DMS 273 treated with DMSO at 0.1 percent for 48 hours (cell line): Measurements from ENCODE around the gene PKD2.
"Not testable (repeated sequence)": the region's sequence is repeated elsewhere in the genome, so short reads cannot be mapped to it uniquely, and the experiment has no call there.

Source experiments
- DNase-seq: peaks from one replicate; lab custom pipeline; 2025; lab: John Stamatoyannopoulos, UW

Gene PKD2

DNA sequence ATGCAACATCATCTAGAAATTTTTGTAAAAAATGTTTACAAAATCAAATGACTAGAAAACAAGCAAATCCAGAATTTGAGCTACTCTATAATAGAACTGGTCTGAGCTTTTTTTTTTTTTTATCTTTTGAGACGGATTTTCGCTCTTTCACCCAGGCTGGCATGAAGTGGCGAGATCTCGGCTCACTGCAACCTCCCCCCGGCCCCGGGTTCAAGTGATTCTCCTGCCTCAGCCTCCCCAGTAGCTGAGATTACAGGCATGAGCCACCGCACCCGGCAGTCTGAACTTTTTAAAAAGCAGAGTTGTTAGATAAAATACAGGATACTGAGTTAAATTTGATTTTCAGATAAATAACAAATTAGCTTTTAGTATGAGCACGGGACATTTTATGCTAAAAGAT is 20.9 kb upstream of the PKD2 start:
- no peak for DNase-seq

DNA sequence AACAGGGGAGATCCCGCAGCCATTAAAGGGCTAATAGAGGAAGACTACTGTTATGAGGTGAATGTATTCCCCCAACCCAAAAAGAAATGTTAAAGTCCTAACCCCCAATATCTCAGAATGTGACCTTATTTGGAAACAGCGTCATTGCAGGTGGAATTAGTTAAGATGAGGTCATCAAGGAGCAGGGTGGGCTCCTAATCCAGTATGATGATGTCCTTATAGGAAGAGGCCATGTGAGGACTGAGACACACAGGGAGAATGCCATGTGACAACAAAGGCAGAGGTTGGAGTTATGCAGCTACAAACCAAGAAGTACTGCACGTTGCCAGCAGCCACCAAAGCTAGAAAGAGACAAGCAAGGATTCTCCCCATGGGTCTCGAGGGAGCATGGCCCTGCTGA is 17.7 kb upstream of the PKD2 start:
- DNase-seq = no peak

DNA sequence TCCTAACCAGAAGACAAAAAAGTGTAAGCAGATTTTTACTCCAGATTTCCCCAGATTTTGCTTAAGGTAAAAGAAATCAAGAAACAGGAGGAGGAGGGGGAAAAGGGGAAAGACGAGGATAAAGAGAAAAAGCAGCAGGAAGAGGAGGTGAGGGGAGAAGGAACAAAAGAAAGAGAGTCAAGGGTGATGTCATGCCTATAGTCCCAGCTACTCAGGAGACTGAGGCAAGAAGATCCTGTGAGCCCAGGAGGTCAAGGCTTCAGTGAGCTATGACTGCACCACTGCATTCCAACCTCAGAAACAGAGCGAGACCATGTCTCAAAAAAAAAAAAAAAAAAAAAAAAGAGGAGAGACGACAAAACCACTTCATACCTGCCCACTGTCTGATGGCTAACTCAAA is 12.0 kb upstream of the PKD2 start:
- DNase-seq = no peak

DNA sequence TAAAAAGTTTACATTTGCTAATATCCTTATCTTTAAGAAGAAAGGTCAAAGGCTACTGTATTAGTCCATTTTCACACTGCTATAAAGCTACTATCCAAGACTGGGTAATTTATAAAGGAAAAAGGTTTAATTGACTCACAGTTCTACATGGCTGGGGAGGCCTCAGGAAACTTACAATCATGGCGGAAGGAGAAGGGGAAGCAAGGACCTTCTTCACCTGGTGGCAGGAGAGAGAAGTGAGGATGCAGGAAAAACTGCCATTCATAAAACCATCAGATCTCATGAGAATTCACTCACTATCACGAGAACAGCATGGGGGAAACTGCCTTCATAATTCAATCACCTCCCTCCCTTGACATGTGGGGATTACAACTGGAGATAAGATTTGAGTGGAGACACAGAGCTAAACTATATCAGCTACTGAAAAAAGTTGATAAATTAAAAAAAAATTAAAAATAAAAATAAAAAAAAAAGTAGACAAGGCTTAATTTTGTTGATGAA is 8.2 kb upstream of the PKD2 start:
- not testable (repeated sequence) for DNase-seq

DNA sequence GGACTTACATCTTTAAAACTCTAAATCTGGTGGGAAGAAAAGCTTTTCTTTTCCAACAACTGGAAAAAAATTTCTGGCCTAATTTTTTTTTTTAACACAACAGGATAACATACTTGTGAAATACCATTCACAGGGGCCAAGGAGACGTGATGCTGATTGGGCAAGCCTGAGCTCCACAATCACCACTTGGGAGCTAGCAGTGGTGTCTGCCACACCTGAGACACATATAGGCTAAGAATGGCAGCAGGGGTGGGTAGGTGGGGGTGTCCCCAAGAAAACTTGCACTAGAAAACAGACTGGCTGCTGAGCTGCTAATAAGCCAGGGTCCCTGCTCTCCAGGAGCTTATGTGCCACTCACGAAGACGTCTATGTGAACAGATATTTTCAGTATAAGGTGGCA is 5.6 kb upstream of the PKD2 start:
- no peak for DNase-seq

DNA sequence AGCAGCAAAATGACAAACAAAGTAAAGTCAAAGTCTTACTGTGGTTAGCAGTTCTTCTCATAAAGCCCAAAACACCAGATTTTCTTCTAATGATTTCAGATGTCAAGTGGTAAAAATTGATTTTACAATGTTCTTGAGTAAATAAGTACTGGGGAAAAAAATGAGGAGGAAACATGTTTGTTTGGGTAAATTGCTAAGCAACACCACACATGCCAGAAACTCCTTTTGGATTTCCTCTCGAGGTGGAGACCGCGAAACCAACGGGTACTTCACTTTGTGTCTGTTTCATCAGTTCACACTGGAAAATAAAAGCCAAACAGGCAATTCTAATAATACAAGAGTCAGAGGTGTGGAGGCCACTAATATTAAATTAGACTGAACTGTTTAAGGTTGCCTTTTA is 4.6 kb upstream of the PKD2 start:
- DNase-seq = no peak

DNA sequence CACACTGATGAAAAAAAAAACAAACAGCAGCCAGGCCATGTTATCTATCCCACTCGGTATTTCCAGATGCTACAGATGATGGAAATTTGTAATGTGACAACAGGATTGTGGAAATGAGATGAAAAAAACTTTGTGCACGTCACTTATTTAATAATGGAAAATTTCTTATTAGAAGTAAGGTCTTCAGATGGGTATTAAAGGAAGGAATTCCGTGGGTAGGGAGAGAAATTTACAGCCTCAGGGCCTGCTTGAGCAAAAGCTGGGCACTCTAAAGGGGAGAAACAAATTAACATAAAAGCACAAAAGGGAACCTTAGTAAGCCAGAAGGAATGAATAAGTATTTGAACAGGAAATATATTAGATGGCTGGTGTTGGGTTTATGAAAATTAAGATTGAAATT is 4.2 kb upstream of the PKD2 start:
- no peak for DNase-seq

DNA sequence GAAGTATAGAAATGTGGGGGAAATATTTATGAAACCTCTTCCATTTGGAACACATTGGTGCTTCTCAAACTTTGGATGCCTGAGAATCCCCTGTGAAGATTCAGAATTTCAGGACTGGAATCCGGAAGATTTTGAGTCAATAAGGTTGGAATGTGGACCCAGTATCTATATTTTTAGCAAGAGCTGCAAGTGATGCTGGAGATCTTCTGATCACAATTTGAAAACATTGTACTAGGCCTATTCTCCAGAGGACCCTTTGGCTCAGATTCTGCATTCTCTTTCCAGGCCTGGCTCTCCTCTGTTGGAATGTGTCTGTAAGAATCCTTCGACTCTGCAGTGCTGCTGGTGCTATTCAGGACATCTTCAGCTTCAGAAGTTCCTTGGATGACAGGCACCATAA is 2.4 kb upstream of the PKD2 start:
- DNase-seq = no peak

DNA sequence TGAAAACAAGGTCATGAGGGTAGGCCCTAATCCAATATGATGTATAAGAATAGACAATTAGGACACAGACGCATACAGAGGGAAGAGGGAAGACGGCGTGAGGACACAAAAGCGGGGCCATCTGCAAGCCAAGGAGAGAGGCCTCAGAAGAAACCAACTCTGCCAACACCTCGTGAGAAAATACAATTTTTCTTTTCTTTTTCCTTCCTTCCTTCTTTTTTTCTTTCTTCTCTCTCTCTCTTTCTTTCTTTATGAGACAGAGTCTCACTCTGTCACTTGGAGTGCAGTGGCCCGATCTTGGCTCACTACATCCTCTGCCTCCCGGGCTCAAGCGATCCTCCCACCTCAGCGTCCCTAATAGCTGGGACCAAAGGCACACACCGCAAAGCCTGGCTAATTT is 1.5 kb upstream of the PKD2 start:
- no peak for DNase-seq

DNA sequence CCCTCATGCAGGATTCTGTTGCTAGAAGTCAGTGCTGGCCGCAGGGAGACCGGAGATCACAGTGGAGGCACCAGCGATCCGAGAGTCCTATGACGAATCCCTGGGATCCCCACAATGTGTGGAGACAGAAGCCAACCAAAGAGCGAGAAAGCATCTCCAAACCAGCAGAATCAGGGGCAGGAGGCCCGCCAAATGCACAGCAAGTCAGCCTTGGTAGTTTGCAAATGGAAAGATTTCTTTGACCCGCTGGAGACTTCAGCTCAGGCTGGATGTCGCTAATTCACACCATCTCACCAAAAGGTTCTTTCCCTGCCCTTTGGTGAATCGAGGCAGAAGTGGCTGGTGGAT is 505 bp upstream of the PKD2 start:
- DNase-seq = no peak

DNA sequence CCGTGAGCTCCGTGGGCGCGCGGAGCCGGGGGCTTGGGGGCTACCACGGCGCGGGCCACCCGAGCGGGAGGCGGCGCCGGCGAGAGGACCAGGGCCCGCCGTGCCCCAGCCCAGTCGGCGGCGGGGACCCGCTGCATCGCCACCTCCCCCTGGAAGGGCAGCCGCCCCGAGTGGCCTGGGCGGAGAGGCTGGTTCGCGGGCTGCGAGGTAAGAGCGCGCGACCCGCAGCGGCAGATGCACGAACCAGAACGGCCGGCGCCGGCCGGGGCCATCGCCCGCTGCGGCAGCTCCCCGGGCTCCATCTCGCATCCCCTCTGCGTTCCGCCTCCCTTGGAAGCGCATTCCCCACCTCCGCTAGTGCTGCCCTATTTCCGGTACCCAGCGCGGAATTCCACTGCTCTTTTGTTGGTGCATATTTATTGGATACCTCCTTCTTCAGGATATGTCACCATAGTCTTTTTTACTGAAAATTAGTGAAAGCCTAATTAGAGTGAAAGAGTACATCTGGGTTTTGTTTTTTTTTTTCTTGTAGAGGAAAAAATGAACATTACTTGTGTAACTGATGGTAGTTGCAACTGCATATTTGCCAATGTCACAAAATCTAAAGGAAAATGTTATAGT is 797 bp downstream of the PKD2 start:
- DNase-seq = no peak

DNA sequence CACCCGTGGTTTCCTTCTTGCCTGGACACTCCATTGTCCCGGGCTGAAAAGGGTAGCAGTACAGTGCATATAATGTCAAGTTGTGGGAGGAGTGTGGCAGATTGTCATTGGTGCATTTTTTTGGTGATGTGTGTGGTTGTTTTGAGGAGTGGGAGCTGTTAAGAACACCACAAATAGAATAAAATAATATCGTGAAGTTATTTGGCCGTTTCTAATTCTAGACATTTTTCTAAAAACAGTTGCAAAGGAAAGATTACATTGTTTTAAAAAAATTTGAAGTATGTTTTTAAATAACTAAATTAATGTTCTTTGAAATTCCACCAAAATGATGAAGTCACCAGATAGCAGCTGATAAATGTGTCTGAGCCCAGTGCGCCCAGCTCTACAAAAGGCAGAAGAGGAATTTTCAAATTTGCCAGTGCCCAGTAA is 1.3 kb downstream of the PKD2 start:
- no peak for DNase-seq

DNA sequence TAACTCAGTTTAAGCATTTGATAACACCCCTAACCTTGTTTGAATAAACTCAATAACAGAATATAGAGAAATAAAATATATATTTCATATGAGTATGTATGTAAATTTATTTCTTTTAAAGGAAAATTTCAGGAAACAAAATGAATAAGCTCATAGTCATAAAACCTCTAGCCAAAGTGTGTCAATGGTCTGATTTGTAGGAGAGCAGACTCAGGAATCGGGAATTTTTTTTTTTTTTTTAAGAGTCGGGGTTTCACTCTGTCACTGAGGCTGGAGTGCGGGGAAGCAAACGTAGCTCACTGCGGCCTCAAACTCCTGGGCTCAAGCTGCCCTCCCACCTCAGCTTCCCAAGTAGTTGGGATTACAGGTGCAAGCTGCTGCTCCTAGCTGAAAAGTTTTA is 2.4 kb downstream of the PKD2 start:
- DNase-seq = no peak

DNA sequence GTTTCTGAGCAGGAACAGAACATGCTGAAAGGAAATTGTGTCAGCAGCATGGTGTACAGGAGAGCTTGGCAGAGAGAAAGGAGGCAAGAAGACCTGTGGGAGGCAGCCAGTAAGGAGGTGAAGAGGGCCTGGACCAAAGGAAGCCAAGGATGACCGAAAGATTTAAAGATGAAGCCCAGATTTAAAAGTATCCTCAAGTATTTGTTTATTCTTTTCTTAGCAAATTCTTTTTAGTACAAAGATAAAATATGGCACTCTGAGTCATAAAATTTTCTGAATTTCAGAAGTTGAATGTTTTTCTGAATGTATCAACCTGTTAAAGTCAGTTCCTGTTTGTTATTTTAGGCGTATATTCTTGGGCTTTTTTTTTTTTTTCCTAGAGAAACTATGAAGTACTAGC is 3.5 kb downstream of the PKD2 start:
- no peak for DNase-seq

DNA sequence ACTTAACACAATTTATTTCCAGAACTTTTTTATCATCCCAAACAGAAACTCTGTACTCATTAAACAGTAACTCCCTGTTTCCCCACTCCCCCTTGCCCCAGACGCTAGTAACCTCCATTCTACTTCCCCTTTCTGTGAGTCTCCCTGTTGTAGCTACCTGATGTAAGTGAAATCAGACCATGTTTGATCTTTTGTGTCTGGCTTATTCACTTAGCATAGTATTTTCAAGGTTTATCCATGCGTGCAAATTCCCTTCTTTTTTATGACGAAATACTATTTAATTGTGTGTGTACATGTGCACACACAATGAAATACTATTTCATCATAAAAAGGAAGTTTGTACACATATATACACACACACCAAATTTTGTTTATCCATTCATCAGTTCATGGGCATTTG is 5.2 kb downstream of the PKD2 start:
- DNase-seq = no peak

DNA sequence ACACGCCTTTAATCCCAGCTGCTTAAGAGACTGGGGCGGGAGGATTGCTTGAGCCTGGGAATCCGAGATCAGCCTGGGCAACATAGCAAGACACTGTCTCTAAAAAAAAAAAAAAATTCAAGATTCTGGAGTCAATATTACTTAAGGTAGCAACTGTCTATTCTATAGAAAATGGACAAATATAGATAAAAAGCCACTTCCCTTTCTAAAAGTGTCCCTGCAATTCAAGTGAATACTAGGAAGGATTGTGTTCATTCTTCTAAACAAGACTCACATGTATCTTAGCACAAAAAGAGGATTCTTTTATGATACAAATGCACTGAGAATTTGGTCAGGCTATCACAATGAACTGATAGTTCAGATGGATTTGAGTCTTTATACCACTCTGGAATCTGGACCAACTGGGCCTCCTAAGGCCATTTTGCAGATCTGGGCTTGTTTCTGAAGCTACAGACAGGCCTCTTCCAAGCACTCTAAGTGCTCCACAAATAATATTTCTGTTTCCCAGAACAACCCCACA is 7.0 kb downstream of the PKD2 start:
- DNase-seq = no peak

DNA sequence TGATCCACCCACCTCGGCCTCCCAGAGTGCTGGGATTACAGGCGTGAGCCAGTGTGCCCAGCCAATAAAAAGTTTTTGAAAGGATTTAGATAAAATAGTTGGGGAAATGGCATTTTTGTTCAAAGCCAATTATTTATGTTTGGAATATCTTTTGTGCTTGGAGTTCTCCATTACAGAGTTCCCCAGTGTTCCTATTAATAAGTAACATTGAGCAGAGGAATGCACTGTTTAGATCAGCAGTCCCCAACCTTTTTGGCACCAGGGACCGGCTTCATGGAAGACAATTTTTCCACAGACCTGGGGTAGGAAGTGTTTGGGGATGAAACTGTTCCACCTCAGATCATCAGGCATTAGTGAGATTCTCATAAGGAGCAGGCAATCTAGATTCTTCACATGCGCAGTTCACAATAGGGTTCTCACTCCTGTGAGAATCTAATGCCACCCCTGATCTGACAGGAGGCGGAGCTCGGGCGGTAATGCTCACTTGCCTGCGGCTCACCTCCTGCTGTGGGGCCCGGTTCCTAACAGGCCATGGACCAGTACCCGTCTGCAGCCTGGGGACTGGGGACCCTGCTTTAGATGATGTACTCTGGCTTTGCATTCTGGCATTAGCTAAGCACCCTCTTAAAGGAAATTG is 8.3 kb downstream of the PKD2 start:
- no peak for DNase-seq

DNA sequence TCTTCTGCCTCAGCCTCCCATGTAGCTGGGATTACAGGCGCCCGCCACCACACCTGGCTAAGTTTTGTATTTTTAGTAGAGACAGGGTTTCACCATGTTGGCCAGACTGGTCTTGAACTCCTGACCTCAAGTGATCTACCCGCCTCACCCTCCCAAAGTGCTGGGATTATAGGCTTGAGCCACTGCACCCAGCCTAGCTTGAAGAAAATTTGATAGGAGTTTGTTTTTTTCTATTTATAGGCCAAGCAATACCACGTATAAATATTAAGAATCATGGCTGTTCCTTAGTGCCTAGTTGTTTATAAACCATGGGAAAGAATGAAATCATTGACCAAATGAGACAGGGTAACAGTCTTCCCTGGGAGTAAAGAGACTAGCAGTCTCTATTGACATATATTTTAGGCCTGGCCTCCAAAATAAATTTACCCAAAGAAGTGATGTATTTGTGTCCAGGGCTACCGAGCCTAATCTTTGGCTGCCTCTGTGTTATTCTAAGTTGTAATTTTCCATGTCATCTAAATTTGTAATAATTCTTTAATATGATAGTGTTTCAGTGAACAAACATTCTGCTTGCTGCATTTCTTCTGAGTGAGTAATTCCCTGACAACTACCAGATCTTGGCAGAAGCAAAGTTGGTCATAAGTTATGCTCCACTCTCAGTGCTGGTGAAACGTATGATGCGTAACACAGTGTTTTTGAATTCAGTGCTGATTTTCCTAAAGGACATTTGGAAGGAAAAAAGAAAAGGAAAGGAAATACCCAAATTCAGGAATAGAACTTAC is 10.3 kb downstream of the PKD2 start:
- no peak for DNase-seq

DNA sequence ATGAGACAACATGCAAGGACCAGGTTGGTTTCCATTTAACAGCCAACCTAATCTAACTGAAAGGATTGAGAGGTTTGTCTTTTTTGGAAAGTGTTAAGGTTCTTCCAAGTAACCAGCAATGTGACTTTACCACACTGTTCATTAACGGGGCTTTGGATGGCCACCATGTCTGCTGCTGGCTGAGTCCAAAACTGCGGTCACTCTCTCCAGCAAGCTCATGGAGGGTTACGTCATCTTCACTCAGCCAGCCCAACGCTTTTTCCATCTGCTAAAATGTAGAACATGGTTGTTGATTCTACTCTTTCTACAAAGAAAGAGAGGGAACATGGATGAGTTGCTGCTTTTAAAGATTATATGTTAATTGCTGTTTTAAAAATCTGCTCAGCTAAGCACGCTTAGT is 11.0 kb downstream of the PKD2 start:
- no peak for DNase-seq

DNA sequence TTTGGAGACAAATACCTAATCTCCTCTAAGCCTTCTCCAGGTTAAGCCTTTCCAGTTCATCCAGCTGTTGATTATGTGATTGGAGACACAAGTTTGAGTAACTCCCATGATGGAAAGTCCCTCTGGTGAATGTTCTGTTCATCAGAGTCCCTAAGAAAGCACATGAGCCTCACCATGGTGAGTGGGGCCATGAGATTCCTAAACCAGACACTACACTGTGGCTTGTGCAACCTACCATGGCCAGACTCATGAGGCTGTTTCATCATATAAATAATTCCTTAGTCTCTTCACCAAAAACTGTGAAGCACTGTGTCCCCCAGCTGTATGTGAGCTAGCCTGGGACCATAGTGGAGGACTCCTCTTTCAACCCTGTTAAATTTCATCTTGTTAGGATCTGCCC is 14.4 kb downstream of the PKD2 start:
- DNase-seq = no peak

DNA sequence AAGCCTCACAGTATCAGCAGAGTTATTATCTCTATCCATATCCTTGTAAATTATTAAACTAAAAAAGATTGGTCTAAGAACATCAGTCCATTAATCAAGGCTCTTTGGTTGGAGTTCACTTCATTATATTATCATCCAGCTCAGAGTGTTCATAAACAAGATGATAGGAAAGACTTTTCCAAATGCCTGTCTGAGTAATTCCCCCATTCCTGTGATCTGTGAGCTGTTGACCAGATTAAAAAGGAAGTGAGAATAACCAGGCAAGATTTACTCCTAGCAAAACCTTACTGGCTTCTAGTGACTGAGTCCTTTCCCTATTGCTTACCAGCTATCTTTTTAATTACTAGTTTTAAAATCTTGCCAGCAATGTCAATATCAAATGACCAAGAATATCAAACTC is 14.9 kb downstream of the PKD2 start:
- no peak for DNase-seq

DNA sequence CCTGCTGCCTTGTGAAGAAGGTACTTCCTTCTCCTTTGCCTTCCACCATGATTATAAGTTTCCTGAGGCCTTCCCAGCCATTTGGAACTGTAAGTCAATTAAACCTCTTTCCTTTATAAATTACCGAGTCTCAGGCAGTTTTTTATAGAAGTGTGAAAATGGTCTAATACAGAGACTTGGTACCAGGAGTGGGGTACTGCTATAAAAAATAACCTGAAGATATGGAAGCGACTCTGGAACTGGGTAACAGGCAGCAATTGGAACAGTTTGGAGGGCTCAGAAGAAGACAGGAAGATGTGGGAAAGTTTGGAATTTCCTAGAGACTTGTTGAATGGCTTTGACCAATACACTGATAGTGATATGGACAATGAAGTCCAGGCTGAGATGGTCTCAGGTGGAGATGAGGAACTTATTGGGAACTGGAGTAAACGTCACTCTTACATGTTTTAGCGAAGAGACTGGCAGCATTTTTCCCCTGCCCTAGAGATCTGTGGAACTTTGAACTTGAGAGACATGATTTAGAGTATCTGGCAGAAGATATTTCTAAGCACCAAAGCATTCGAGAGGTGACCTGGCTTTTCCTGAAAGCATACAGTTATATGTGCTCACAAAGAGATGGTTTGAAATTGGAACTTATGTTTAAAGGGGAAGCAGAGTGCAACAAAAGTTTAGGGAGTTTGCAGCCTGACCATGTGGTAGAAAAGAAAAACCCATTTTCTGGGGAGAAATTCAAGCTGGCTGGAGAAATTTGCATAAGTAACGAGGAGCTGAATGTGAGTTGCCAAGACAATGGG is 18.6 kb downstream of the PKD2 start:
- not testable (repeated sequence) for DNase-seq
